Measurements from ENCODE around the gene CENPS. TPM values are rescaled to one million over a fixed set of nuclear protein-coding genes. Genes with fewer than 3 reads are reported as not detected.

Gene CENPS
- total and polyA plus RNA-seq, 2 of the 8 experiments (the other 6 are each of a cell fraction or from before 2014, with no cell fraction given) = 7.8 to 20.3 TPM

DNA sequence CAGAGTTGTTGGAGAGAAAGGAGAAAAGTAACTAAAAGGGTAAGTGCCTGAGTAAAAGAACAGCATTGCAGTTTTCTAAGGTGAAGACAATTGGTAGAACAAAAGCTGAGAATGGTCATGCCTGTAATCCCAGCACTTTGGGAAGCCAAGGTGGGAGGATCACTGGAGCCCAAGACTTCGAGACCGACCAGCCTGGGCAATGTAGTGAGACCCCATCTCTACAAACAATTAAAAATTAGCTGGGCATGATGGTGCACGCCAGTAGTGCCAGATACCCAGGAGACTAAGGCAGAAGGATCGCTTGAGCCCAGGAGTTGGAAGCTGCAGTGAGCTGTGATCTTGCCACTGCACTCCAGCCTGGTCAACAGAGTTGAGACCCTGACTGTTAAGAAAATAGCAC is 46.6 kb upstream of the CENPS start (continued):
- TF ChIP-seq CBX5 (IDR thresholded peaks at IDR 0.05; ENCODE audit: low read depth, low read length) (no peak), YY1 (IDR thresholded peaks at IDR 0.05; ENCODE audit: low read depth, low read length) (no peak), SP4 (IDR thresholded peaks at IDR 0.05; ENCODE audit: low read length) (no peak), CHD2 (IDR thresholded peaks at IDR 0.05; ENCODE audit: low read length) (no peak), CREB1 (IDR thresholded peaks at IDR 0.05) (no peak)
- TF ChIP-seq, protein P1, sequence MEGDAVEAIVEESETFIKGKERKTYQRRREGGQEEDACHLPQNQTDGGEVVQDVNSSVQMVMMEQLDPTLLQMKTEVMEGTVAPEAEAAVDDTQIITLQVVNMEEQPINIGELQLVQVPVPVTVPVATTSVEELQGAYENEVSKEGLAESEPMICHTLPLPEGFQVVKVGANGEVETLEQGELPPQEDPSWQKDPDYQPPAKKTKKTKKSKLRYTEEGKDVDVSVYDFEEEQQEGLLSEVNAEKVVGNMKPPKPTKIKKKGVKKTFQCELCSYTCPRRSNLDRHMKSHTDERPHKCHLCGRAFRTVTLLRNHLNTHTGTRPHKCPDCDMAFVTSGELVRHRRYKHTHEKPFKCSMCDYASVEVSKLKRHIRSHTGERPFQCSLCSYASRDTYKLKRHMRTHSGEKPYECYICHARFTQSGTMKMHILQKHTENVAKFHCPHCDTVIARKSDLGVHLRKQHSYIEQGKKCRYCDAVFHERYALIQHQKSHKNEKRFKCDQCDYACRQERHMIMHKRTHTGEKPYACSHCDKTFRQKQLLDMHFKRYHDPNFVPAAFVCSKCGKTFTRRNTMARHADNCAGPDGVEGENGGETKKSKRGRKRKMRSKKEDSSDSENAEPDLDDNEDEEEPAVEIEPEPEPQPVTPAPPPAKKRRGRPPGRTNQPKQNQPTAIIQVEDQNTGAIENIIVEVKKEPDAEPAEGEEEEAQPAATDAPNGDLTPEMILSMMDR (IDR thresholded peaks at IDR 0.05; ENCODE audit: control extremely low read depth in 1 of 3, insufficient read depth in 1 of 3, low read depth in 1 of 3, low read length in 3 of 3) = no peak
- TF ChIP-seq, protein P2, sequence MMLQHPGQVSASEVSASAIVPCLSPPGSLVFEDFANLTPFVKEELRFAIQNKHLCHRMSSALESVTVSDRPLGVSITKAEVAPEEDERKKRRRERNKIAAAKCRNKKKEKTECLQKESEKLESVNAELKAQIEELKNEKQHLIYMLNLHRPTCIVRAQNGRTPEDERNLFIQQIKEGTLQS (IDR thresholded peaks at IDR 0.05; ENCODE audit: insufficient read depth, low read depth, low read length) = no peak

Measured in H1 (cell line).